Placental epithelial cell (primary cell): Measurements from ENCODE around the gene THBS1. TPM values are rescaled to one million over a fixed set of nuclear protein-coding genes. Genes with fewer than 3 reads are reported as not detected.

ENCODE experiments used
- total RNA-seq: library from RNA; depleted of rRNA; stranded (reverse); fragments of >200 nt; gene quantifications from 2 replicates; pipeline ENCODE4 v1.2.3, GENCODE V29; 2012

Gene THBS1
- total RNA-seq = 5,290 and 10,188 TPM in 2 replicates

DNA sequence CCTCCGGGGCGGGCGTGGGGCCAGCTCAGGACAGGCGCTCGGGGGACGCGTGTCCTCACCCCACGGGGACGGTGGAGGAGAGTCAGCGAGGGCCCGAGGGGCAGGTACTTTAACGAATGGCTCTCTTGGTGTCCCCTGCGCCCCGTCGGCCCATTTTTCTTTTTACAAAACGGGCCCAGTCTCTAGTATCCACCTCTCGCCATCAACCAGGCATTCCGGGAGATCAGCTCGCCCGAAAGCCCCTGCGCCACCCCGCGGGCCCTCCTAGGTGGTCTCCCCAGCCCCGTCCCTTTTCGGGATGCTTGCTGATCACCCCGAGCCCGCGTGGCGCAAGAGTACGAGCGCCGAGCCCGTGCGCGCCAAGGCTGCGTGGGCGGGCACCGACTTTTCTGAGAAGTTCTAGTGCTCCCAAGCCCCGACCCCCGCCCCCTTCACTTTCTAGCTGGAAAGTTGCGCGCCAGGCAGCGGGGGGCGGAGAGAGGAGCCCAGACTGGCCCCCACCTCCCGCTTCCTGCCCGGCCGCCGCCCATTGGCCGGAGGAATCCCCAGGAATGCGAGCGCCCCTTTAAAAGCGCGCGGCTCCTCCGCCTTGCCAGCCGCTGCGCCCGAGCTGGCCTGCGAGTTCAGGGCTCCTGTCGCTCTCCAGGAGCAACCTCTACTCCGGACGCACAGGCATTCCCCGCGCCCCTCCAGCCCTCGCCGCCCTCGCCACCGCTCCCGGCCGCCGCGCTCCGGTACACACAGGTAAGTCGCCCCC lies at the start of gene THBS1:
Gene THBS1 (plus strand): TSS at position 595 of the 757 bp plus-strand sequence. CDS start 779 bp downstream, outside the sequence.

Other genes starting within 250 kb of the THBS1 start
- 0.39 and 0.43 TPM in 2 replicates for gene FSIP1, start 201.8 kb downstream of the THBS1 start, total RNA-seq